Endothelial cell of umbilical vein (primary cell): ENCODE measurements around the gene CCN5. TPM values are rescaled to one million over a fixed set of nuclear protein-coding genes. Genes with fewer than 3 reads are reported as not detected.
A peak's percentile ranks its signal among the peaks of the same experiment; 100 is the strongest.

Source experiments
- BruUV-seq: library from RNA; stranded (reverse); fragments of 400-500 nt; replicated peaks from 2 replicates; lab custom pipeline; 2021; lab: Mats Ljungman, UMichigan
- CTCF ChIA-PET: fragments of 300-600, 350-600 bp; sonication (Branson Sonifier 250); formaldehyde crosslinking; loops from one replicate; lab custom pipeline; 2021; ENCODE audit warnings: antibody characterized with exemption, inconsistent platforms; lab: Charles Lee
- POLR2A ChIA-PET: fragments of 300-600, 350-600 bp; sonication (Branson Sonifier 250); formaldehyde crosslinking; loops from one replicate; lab custom pipeline; 2021; ENCODE audit warnings: antibody characterized with exemption, inconsistent platforms; lab: Charles Lee
- DNase-seq: peaks from one replicate; pipeline ENCODE4 v3.0.0-alpha.2; 2011; ENCODE audit warnings: low read depth, low spot score
- FAIRE-seq: peaks from 2 replicates; lab custom pipeline; 2011; peaks lifted over from hg19 to GRCh38; lab: Jason Lieb, UNC
- H2AFZ ChIP-seq: 2 replicates; pipeline ENCODE4 v1.6.0; 2012; ENCODE audit warnings: low read depth, low read length, control low read depth, inconsistent platforms
- H3K27ac ChIP-seq: 2 replicates; pipeline ENCODE4 v1.5.1; 2011; ENCODE audit warnings: low read depth, mild to moderate bottlenecking, control low read depth, low read length, moderate library complexity; ENCODE audit not compliant: insufficient read depth
- H3K27me3 ChIP-seq, 2 experiments: 2 replicates each; pipeline versions ENCODE4 v1.6.0 to v1.6.1; 2011; ENCODE audit warnings: low read length in 2 of 2, mixed read lengths in 1 of 2; ENCODE audit not compliant: control insufficient read depth in 2 of 2, insufficient read depth in 2 of 2
- H3K36me3 ChIP-seq, 2 experiments: 2 replicates in 1 of 2; 3 replicates in 1 of 2; pipeline ENCODE4 v1.5.1; 2011; ENCODE audit warnings: low read length in 2 of 2, mild to moderate bottlenecking in 1 of 2, moderate library complexity in 1 of 2; ENCODE audit not compliant: control insufficient read depth in 2 of 2, insufficient read depth in 2 of 2; ENCODE audit errors: extremely low read depth in 1 of 2
- H3K4me1 ChIP-seq: 3 replicates; pipeline ENCODE4 v1.5.1; 2011; ENCODE audit warnings: mild to moderate bottlenecking, low read length; ENCODE audit not compliant: control insufficient read depth, insufficient read depth; ENCODE audit errors: extremely low read depth
- H3K4me2 ChIP-seq: 2 replicates; pipeline ENCODE4 v1.6.1; 2011; ENCODE audit warnings: low read length, control low read depth, mixed read lengths; ENCODE audit not compliant: insufficient read depth
- H3K4me3 ChIP-seq, 3 experiments: fragments of 200-600 bp in 1 of 3; sonication (generic), shearing (Covaris generic) in 1 of 3; replicated peaks in 1 of 3; 2 replicates each; pipeline ENCODE4 v1.5.1; 2011 to 2016; ENCODE audit warnings: control low read depth in 3 of 3, low read length in 3 of 3, mild to moderate bottlenecking in 2 of 3, inconsistent platforms in 1 of 3, low read depth in 1 of 3, moderate library complexity in 1 of 3; ENCODE audit not compliant: insufficient read depth in 1 of 3
- H3K79me2 ChIP-seq: 2 replicates; pipeline ENCODE4 v1.6.0; 2012; ENCODE audit warnings: low read length, inconsistent platforms; ENCODE audit not compliant: control insufficient read depth, insufficient read depth
- H3K9ac ChIP-seq: replicated peaks from 2 replicates; pipeline ENCODE3; 2011; ENCODE audit warnings: low read length, control low read depth; ENCODE audit not compliant: insufficient read depth; ENCODE audit errors: extremely low read depth
- H3K9me1 ChIP-seq: replicated peaks from 3 replicates; pipeline ENCODE4 v1.6.0; 2011; ENCODE audit warnings: mild to moderate bottlenecking, low read length; ENCODE audit not compliant: control insufficient read depth, insufficient read depth; ENCODE audit errors: extremely low read depth
- H3K9me3 ChIP-seq: replicated peaks from 2 replicates; pipeline ENCODE4 v1.5.1; 2012; ENCODE audit warnings: low read length, inconsistent platforms; ENCODE audit not compliant: control insufficient read depth, insufficient read depth
- H4K20me1 ChIP-seq: replicated peaks from 2 replicates; pipeline ENCODE3; 2011; ENCODE audit warnings: mild to moderate bottlenecking, low read length; ENCODE audit not compliant: control insufficient read depth, insufficient read depth; ENCODE audit errors: extremely low read depth
- CTCF ChIP-seq, 2 donors: IDR thresholded peaks; 1 replicate in 1 of 2; 2 replicates in 1 of 2; pipeline ENCODE4 v1.5.1; 2011; ENCODE audit warnings: low read length in 2 of 2, mild to moderate bottlenecking in 2 of 2, moderate library complexity in 2 of 2, control low read depth in 1 of 2, inconsistent platforms in 1 of 2, low read depth in 1 of 2; ENCODE audit not compliant: insufficient read depth in 1 of 2; ENCODE audit errors: extremely low read depth in 1 of 2
- EZH2 ChIP-seq: IDR thresholded peaks from 2 replicates; pipeline ENCODE4 v1.6.1; 2012; ENCODE audit warnings: borderline replicate concordance, low read depth, mild to moderate bottlenecking, moderate library complexity, low read length, inconsistent platforms; ENCODE audit not compliant: severe bottlenecking
- FOS ChIP-seq: IDR thresholded peaks from 2 replicates; pipeline ENCODE4 v1.6.1; 2011; ENCODE audit warnings: mild to moderate bottlenecking, low read length, moderate library complexity, borderline replicate concordance; ENCODE audit not compliant: insufficient read depth
- GATA2 ChIP-seq: IDR thresholded peaks from 2 replicates; pipeline ENCODE4 v1.7.0; 2011; ENCODE audit warnings: low read depth, mild to moderate bottlenecking, moderate library complexity, mixed read lengths, low read length; ENCODE audit not compliant: insufficient read length, insufficient read depth
- JUN ChIP-seq: IDR thresholded peaks from 2 replicates; pipeline ENCODE4 v1.6.1; 2011; ENCODE audit warnings: borderline replicate concordance, low read depth; ENCODE audit not compliant: insufficient read length, insufficient read depth
- MAX ChIP-seq: IDR thresholded peaks from 2 replicates; pipeline ENCODE4 v1.6.1; 2011; ENCODE audit not compliant: insufficient read depth, insufficient read length
- MYC ChIP-seq: IDR thresholded peaks from one replicate; pipeline ENCODE4 v1.6.1; 2011; ENCODE audit warnings: mild to moderate bottlenecking, low read depth, low read length
- POLR2A ChIP-seq: IDR thresholded peaks from 2 replicates; pipeline ENCODE4 v1.6.1; 2012; ENCODE audit warnings: low read depth, mild to moderate bottlenecking, control low read depth, low read length
- POLR2AphosphoS5 ChIP-seq: IDR thresholded peaks from 2 replicates; pipeline ENCODE4 v1.6.1; 2012; ENCODE audit warnings: low read depth, mild to moderate bottlenecking, control low read depth, low read length, moderate library complexity; ENCODE audit not compliant: insufficient read depth
- dilution Hi-C: fragments of 300-500 bp; cut with MboI; formaldehyde crosslinking; loops from one replicate; pipeline ENCODE4 v1.15.0; 2019; ENCODE audit warnings: low sequenced_read_pairs; ENCODE audit not compliant: extremely low pct_ligation_motif_present
- intact Hi-C: fragments of 100-400 bp; cut with micrococcal nuclease; formaldehyde crosslinking; loops from one replicate; pipeline ENCODE4 v1.10.0; 2022
- polyA plus RNA-seq, 4 experiments: library from polyadenylated mRNA; depleted of rRNA in 3 of 4; stranded (reverse) in 3 of 4; unstranded in 1 of 4; fragments of >200 nt; gene quantifications; 2 replicates each; pipeline versions ENCODE4 v1.2.1 to v1.2.3, GENCODE V29; 2011 to 2012; ENCODE audit warnings: missing spikeins in 1 of 4
- total RNA-seq: library from RNA; stranded (reverse); gene quantifications from 2 replicates; pipeline ENCODE4 v1.2.3, GENCODE V29; 2021

The CCN5 gene
- total and polyA plus RNA-seq, 2 donors (not counting 3 experiments of a cell fraction or from before 2014, with no cell fraction given) = 0.03 TPM; not detected in 1

DNA sequence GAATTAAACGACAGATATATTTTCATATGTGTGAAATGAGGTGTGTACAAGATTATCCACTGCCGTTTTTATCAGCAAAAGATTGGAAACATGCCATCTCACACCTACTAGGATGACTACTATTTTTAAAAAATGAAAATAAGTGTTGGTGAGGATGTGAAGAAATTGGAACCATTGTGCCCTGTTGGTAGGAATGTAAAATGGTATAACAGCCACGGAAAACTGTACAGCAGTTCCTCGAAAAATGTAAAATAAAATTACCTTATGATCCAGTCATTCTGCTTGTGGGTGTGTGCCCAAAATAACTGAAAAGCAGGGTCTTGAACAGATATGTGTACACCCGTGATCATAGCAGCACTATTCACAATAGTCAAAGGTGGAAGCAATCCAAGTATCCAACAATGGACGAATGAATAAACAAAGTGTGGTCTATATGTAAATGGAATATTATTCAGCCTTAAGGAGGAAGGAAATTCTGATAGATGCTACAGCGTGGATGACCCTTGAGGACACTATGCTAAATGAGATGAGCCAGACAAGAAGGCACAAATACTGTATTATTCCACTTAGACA is 27.0 kb upstream of the CCN5 start:
- H3K9me3 ChIP-seq = peaks cover 4% of the 10 kb centered on the region
- no peaks in the 10 kb centered on the region for H4K20me1 ChIP-seq
- no peak overlapping the region for H3K27ac ChIP-seq
- peak overlapping the region; percentile 52 for H2AFZ ChIP-seq
- no peaks in the 10 kb centered on the region for H3K9me1 ChIP-seq
- ChIA-PET CTCF (interaction anchor here (1.5 to 2.9 kb wide), 3 partner anchors 15 to 44 kb away, joined by 4 to 26 read pairs (median 4); partner anchors contain the start of gene CCN5), POLR2A (no interaction called here)
- H3K4me3 ChIP-seq = no peak overlapping the region
- intact Hi-C loops (no loop called here), dilution Hi-C loops (no loop called here)
- peak; percentile 44 for FAIRE-seq
- DNase-seq = peak; percentile 82
- no peak overlapping the region for H3K9ac ChIP-seq
- TF ChIP-seq JUN (peak; percentile 6), MAX (no peak)
- no peaks in the 10 kb centered on the region for H3K36me3 ChIP-seq
- H3K4me1 ChIP-seq = peaks cover 14% of the 10 kb centered on the region
- H3K27me3 ChIP-seq = no peaks in the 10 kb centered on the region
- no peaks in the 10 kb centered on the region for H3K79me2 ChIP-seq
- BruUV-seq = no TSS peak
- H3K4me2 ChIP-seq = no peak overlapping the region

GRCh38 chr20:44689809-44690208 is 25.4 kb upstream of the CCN5 start:
- FAIRE-seq (no peak), DNase-seq (no peak)
- H3K9me1 ChIP-seq = no peaks in the 10 kb centered on the region
- TF ChIP-seq MYC (no peak), FOS (no peak), EZH2 (no peak), POLR2A (no peak), POLR2AphosphoS5 (no peak), CTCF (IDR thresholded peaks at IDR 0.05; ENCODE audit: extremely low read depth in 1 of 2, insufficient read depth in 1 of 2, low read depth in 1 of 2, low read length in 2 of 2) (no peak), GATA2 (no peak), JUN (no peak), MAX (no peak)
- H3K9ac ChIP-seq = no peak overlapping the region
- no peak overlapping the region for H3K4me2 ChIP-seq
- H3K4me3 ChIP-seq = no peak overlapping the region
- CTCF ChIA-PET = interaction anchor here (0.9 to 2.9 kb wide), 5 partner anchors 13 to 43 kb away, joined by 3 to 26 read pairs (median 4); partner anchors contain the start of gene CCN5
- peaks cover 4% of the 10 kb centered on the region for H3K9me3 ChIP-seq
- H3K36me3 ChIP-seq = no peaks in the 10 kb centered on the region
- intact Hi-C loops = no loop called here
- dilution Hi-C loops = no loop called here
- H2AFZ ChIP-seq = no peak overlapping the region
- no peak overlapping the region for H3K27ac ChIP-seq
- POLR2A ChIA-PET = no interaction called here
- H4K20me1 ChIP-seq = no peaks in the 10 kb centered on the region
- H3K79me2 ChIP-seq = no peaks in the 10 kb centered on the region
- no peaks in the 10 kb centered on the region for H3K27me3 ChIP-seq
- H3K4me1 ChIP-seq = peaks cover 25% of the 10 kb centered on the region
- no TSS peak for BruUV-seq
